ENCODE measurements around the gene MCTP2. TPM values are rescaled to one million over a fixed set of nuclear protein-coding genes. Genes with fewer than 3 reads are reported as not detected.

Gene MCTP2
- total RNA-seq, 1 experiment from 2014 or later: 1.3 TPM

GRCh38 chr15:94443186-94443585 lies 211.8 kb downstream of the MCTP2 start:
- Histone ChIP-seq H3K27ac (ENCODE audit: insufficient read length, low read depth, low read length) (no peak overlapping the region), H3K4me1 (ENCODE audit: insufficient read depth, low read length) (no peaks in the 10 kb centered on the region; the same call in 1 of the 2 replicates), H3K9ac (ENCODE audit: extremely low read depth, insufficient read length, low read length) (no peak overlapping the region), H3K4me2 (ENCODE audit: insufficient read depth, insufficient read length, low read length) (no peak overlapping the region), H3K23me2 (ENCODE audit: insufficient read length, low read depth, low read length, poor library complexity, severe bottlenecking) (no peaks in the 10 kb centered on the region), H3K4ac (ENCODE audit: low read depth, low read length) (no peak overlapping the region), H3T11ph (ENCODE audit: low read length) (no peak overlapping the region), H2AFZ (ENCODE audit: low read length) (no peak overlapping the region), H4K91ac (ENCODE audit: insufficient read length, low read depth, low read length) (no peak overlapping the region), H3K9me3 (ENCODE audit: control insufficient read depth, low read depth, low read length) (no peaks in the 10 kb centered on the region), H2BK120ac (ENCODE audit: low read depth, low read length, poor library complexity, severe bottlenecking) (no peak overlapping the region), H3K18ac (ENCODE audit: insufficient read length, low read depth, low read length) (no peak overlapping the region), H4K5ac (ENCODE audit: insufficient read length, low read depth, low read length) (no peak overlapping the region), H3K23ac (ENCODE audit: insufficient read length, low read depth, low read length) (no peak overlapping the region), H3K79me1 (ENCODE audit: insufficient read depth, low read depth, low read length, poor library complexity, severe bottlenecking) (no peaks in the 10 kb centered on the region), H3K14ac (ENCODE audit: insufficient read depth, low read length) (no peak overlapping the region), H3K27me3 (ENCODE audit: insufficient read depth, low read length) (no peaks in the 10 kb centered on the region), H4K20me1 (ENCODE audit: control insufficient read depth, insufficient read depth, insufficient read length) (no peaks in the 10 kb centered on the region), H2BK20ac (ENCODE audit: low read depth, low read length, poor library complexity, severe bottlenecking) (no peak overlapping the region), H4K8ac (replicated peaks; ENCODE audit: insufficient read length, low read depth, low read length) (no peak overlapping the region), H3K79me2 (ENCODE audit: insufficient read depth, low read length) (no peaks in the 10 kb centered on the region), H2BK5ac (ENCODE audit: insufficient read length, low read length) (no peak overlapping the region), H2BK15ac (ENCODE audit: low read depth, low read length) (no peak overlapping the region), H2BK12ac (ENCODE audit: insufficient read length, low read depth, low read length) (no peak overlapping the region), H2AK5ac (ENCODE audit: insufficient read length, low read length) (no peak overlapping the region), H3K56ac (ENCODE audit: insufficient read length, low read depth, low read length) (no peak overlapping the region)
- no CpG with 5 or more reads among the region's 5 CpGs for WGBS (ENCODE audit: extremely low coverage, insufficient read length, low lambda C conversion rate)
- peaks cover 10 to 15% of the 10 kb centered on the region in 2 experiments for H3K4me1 Mint-ChIP-seq
- H3K36me3 Mint-ChIP-seq (ENCODE audit: insufficient read depth in 1 of 3, low read depth in 3 of 3): no peaks in the 10 kb centered on the region; a peak in 1 of 7 replicates
- H3K27ac Mint-ChIP-seq: no peak overlapping the region
- no peaks in the 10 kb centered on the region for H3K9me3 Mint-ChIP-seq
- no peaks in the 10 kb centered on the region for H3K27me3 Mint-ChIP-seq (ENCODE audit: low read depth)
- no peak for TF ChIP-seq CTCF (conservative IDR thresholded peaks at IDR 0.05)
- no peak overlapping the region for H3K4me3 Mint-ChIP-seq
- DNase-seq: no peak

Measured in H9 (cell line).